GM12878 (cell line): ENCODE data around the gene TPRN. TPM values are rescaled to one million over a fixed set of nuclear protein-coding genes. Genes with fewer than 3 reads are reported as not detected.

ENCODE experiments used
- BHLHE40 ChIP-seq, 2 experiments: fragments of 450-650 bp in 1 of 2; IDR thresholded peaks; 2 replicates each; pipeline ENCODE4 v1.6.1; 2011 to 2017; ENCODE audit warnings: low read depth in 2 of 2, borderline replicate concordance in 1 of 2, improper control_type of control experiment in 1 of 2, low read length in 1 of 2, mild to moderate bottlenecking in 1 of 2
- CHD1 ChIP-seq: IDR thresholded peaks from 2 replicates; pipeline ENCODE4 v1.6.1; 2012; ENCODE audit warnings: low read depth, low read length, improper control_type of control experiment
- EZH2 ChIP-seq: IDR thresholded peaks from 2 replicates; pipeline ENCODE4 v1.6.1; 2012; ENCODE audit warnings: low read depth, mild to moderate bottlenecking, control low read depth, inconsistent platforms, low read length, borderline replicate concordance; ENCODE audit not compliant: control insufficient read depth
- HCFC1 ChIP-seq: fragments of 150-350 bp; IDR thresholded peaks from 2 replicates; pipeline ENCODE4 v1.6.1; 2014; ENCODE audit warnings: low read length
- JUND ChIP-seq: IDR thresholded peaks from 2 replicates; pipeline ENCODE4 v1.6.1; 2012; ENCODE audit warnings: low read depth, mild to moderate bottlenecking, low read length, improper control_type of control experiment, moderate library complexity
- NRF1 ChIP-seq: conservative IDR thresholded peaks from 2 replicates; pipeline ENCODE4 v1.6.1; 2011; ENCODE audit warnings: mild to moderate bottlenecking, low read depth, low read length, improper control_type of control experiment
- PAX5 ChIP-seq: IDR thresholded peaks from 2 replicates; pipeline ENCODE4 v1.6.1; 2011; ENCODE audit warnings: low read depth, low read length, borderline replicate concordance
- PKNOX1 ChIP-seq: fragments of 450-650 bp; IDR thresholded peaks from 2 replicates; pipeline ENCODE4 v1.6.1; 2016; ENCODE audit warnings: mild to moderate bottlenecking
- POLR2AphosphoS2 ChIP-seq: IDR thresholded peaks from 2 replicates; pipeline ENCODE4 v1.6.1; 2011; ENCODE audit warnings: low read depth, mild to moderate bottlenecking, low read length, improper control_type of control experiment, moderate library complexity
- RB1 ChIP-seq: fragments of 450-650 bp; formaldehyde crosslinking; IDR thresholded peaks from 2 replicates; pipeline ENCODE4 v1.6.1; 2017; ENCODE audit warnings: mild to moderate bottlenecking, borderline replicate concordance
- RCOR1 ChIP-seq: conservative IDR thresholded peaks from 2 replicates; pipeline ENCODE4 v1.6.1; 2012; ENCODE audit warnings: low read depth, low read length, improper control_type of control experiment
- SP1 ChIP-seq: IDR thresholded peaks from one replicate; pipeline ENCODE4 v1.6.1; 2011; ENCODE audit warnings: low read depth, low read length
- STAT3 ChIP-seq: IDR thresholded peaks from 2 replicates; pipeline ENCODE4 v1.6.1; 2011; ENCODE audit warnings: low read depth, low read length, improper control_type of control experiment
- SUPT20H ChIP-seq: IDR thresholded peaks from 2 replicates; pipeline ENCODE4 v1.6.1; 2011; ENCODE audit warnings: low read depth, mild to moderate bottlenecking, low read length, moderate library complexity, borderline replicate concordance; ENCODE audit not compliant: control insufficient read depth
- TARDBP ChIP-seq: IDR thresholded peaks from 2 replicates; pipeline ENCODE4 v1.6.1; 2016; ENCODE audit warnings: borderline replicate concordance
- ZNF384 ChIP-seq: IDR thresholded peaks from 2 replicates; pipeline ENCODE4 v1.6.1; 2012; ENCODE audit warnings: low read depth, mild to moderate bottlenecking, low read length, improper control_type of control experiment, borderline replicate concordance
- ZSCAN29 ChIP-seq: fragments of 450-650 bp; IDR thresholded peaks from 2 replicates; pipeline ENCODE4 v1.6.1; 2017; ENCODE audit warnings: mild to moderate bottlenecking, moderate library complexity
- polyA plus RNA-seq, 11 experiments: library from polyadenylated mRNA; depleted of rRNA in 4 of 11; unstranded in 6 of 11; stranded (reverse) in 5 of 11; fragments of >200 nt; fragmentation: Nextera tagmentation in 4 of 11; fragmentation: Illumina TruSeq in 1 of 11; extraction: Ambion mirVana in 4 of 11; extraction: Trizol in 1 of 11; gene quantifications; 1 replicate in 1 of 11; 2 replicates in 10 of 11; pipeline versions ENCODE4 v1.2.1 to v1.2.3, GENCODE V29; 2011 to 2016; ENCODE audit warnings: inconsistent platforms in 2 of 11, missing spikeins in 2 of 11, low read depth in 1 of 11
- total RNA-seq, 4 experiments: library from RNA; depleted of rRNA in 3 of 4; stranded (reverse); fragments of >200 nt in 3 of 4; fragmentation: Illumina TruSeq in 1 of 4; extraction: Trizol in 1 of 4; gene quantifications; 2 replicates each; pipeline versions ENCODE4 v1.2.1 to v1.2.3, GENCODE V29; 2013 to 2021
- TF ChIP-seq, protein P1 (sequence below): fragments of 450-650 bp; conservative IDR thresholded peaks from 2 replicates; pipeline ENCODE4 v1.6.1; 2017; ENCODE audit warnings: mild to moderate bottlenecking, moderate library complexity
- TF ChIP-seq, protein P2 (sequence below): fragments of 450-650 bp; IDR thresholded peaks from 2 replicates; pipeline ENCODE4 v1.6.1; 2017; ENCODE audit warnings: antibody characterized with exemption, mild to moderate bottlenecking, moderate library complexity
- TF ChIP-seq, protein P3 (sequence below): fragments of 450-650 bp; formaldehyde crosslinking; IDR thresholded peaks from 2 replicates; pipeline ENCODE4 v1.4.0; 2020; ENCODE audit warnings: mild to moderate bottlenecking, moderate library complexity

Gene TPRN
- total and polyA plus RNA-seq, 10 of the 15 experiments (the other 5 are each of a cell fraction or from before 2014, with no cell fraction given), result 0.18 to 19.5 (median 3.1) TPM

GRCh38 chr9:137240841-137241489 lies 40.4 kb upstream of the TPRN start, which contains the start of gene TUBB4B (continued):
- TF ChIP-seq NRF1 (peak; percentile 64), EZH2 (no peak), SUPT20H (no peak), HCFC1 (peak; percentile 42; the same call in 1 of the 2 replicates), ZNF384 (no peak), PKNOX1 (peak; percentile 100), SP1 (peak; percentile 99), TARDBP (0 out of 2 replicates have a peak, but pooled peaks have one; percentile 49), JUND (no peak; the same call in 1 of the 2 replicates), CHD1 (0 out of 2 replicates have a peak, but pooled peaks have one; percentile 83), BHLHE40 (IDR thresholded peaks at IDR 0.05; ENCODE audit: borderline replicate concordance in 1 of 2, low read depth in 2 of 2, low read length in 1 of 2) (peak in 1 of 2 experiments; percentile 49; a peak in 2 of 4 replicates), ZSCAN29 (peak; percentile 59; the same call in 1 of the 2 replicates), STAT3 (no peak), RB1 (peak; percentile 93; the same call in 1 of the 2 replicates), RCOR1 (no peak; the same call in 1 of the 2 replicates), PAX5 (peak; percentile 34; the same call in 1 of the 2 replicates), POLR2AphosphoS2 (peak; percentile 100)
- TF ChIP-seq, protein P1, sequence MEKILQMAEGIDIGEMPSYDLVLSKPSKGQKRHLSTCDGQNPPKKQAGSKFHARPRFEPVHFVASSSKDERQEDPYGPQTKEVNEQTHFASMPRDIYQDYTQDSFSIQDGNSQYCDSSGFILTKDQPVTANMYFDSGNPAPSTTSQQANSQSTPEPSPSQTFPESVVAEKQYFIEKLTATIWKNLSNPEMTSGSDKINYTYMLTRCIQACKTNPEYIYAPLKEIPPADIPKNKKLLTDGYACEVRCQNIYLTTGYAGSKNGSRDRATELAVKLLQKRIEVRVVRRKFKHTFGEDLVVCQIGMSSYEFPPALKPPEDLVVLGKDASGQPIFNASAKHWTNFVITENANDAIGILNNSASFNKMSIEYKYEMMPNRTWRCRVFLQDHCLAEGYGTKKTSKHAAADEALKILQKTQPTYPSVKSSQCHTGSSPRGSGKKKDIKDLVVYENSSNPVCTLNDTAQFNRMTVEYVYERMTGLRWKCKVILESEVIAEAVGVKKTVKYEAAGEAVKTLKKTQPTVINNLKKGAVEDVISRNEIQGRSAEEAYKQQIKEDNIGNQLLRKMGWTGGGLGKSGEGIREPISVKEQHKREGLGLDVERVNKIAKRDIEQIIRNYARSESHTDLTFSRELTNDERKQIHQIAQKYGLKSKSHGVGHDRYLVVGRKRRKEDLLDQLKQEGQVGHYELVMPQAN, result peak; percentile 96
- TF ChIP-seq, protein P2, sequence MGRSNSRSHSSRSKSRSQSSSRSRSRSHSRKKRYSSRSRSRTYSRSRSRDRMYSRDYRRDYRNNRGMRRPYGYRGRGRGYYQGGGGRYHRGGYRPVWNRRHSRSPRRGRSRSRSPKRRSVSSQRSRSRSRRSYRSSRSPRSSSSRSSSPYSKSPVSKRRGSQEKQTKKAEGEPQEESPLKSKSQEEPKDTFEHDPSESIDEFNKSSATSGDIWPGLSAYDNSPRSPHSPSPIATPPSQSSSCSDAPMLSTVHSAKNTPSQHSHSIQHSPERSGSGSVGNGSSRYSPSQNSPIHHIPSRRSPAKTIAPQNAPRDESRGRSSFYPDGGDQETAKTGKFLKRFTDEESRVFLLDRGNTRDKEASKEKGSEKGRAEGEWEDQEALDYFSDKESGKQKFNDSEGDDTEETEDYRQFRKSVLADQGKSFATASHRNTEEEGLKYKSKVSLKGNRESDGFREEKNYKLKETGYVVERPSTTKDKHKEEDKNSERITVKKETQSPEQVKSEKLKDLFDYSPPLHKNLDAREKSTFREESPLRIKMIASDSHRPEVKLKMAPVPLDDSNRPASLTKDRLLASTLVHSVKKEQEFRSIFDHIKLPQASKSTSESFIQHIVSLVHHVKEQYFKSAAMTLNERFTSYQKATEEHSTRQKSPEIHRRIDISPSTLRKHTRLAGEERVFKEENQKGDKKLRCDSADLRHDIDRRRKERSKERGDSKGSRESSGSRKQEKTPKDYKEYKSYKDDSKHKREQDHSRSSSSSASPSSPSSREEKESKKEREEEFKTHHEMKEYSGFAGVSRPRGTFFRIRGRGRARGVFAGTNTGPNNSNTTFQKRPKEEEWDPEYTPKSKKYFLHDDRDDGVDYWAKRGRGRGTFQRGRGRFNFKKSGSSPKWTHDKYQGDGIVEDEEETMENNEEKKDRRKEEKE, result 0 out of 2 replicates have a peak, but pooled peaks have one; percentile 63
- TF ChIP-seq, protein P3, sequence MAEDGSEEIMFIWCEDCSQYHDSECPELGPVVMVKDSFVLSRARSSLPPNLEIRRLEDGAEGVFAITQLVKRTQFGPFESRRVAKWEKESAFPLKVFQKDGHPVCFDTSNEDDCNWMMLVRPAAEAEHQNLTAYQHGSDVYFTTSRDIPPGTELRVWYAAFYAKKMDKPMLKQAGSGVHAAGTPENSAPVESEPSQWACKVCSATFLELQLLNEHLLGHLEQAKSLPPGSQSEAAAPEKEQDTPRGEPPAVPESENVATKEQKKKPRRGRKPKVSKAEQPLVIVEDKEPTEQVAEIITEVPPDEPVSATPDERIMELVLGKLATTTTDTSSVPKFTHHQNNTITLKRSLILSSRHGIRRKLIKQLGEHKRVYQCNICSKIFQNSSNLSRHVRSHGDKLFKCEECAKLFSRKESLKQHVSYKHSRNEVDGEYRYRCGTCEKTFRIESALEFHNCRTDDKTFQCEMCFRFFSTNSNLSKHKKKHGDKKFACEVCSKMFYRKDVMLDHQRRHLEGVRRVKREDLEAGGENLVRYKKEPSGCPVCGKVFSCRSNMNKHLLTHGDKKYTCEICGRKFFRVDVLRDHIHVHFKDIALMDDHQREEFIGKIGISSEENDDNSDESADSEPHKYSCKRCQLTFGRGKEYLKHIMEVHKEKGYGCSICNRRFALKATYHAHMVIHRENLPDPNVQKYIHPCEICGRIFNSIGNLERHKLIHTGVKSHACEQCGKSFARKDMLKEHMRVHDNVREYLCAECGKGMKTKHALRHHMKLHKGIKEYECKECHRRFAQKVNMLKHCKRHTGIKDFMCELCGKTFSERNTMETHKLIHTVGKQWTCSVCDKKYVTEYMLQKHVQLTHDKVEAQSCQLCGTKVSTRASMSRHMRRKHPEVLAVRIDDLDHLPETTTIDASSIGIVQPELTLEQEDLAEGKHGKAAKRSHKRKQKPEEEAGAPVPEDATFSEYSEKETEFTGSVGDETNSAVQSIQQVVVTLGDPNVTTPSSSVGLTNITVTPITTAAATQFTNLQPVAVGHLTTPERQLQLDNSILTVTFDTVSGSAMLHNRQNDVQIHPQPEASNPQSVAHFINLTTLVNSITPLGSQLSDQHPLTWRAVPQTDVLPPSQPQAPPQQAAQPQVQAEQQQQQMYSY, result no peak
